Testis (tissue), 3 donors: ENCODE data around the gene TTC33. TPM values are rescaled to one million over a fixed set of nuclear protein-coding genes. Genes with fewer than 3 reads are reported as not detected.

Experiments used
- DNase-seq: peaks from one replicate; pipeline ENCODE4 v3.0.0-alpha.2; 2019
- H3K27ac ChIP-seq, 2 donors: fragments of 200-600 bp; sonication (generic); one replicate each; pipeline ENCODE4 v1.5.1; 2019
- H3K27me3 ChIP-seq: fragments of 200-600 bp; sonication (generic); one replicate; pipeline ENCODE4 v1.5.1; 2019
- H3K36me3 ChIP-seq: fragments of 200-600 bp; sonication (generic); one replicate; pipeline ENCODE4 v1.5.1; 2017; ENCODE audit warnings: low read depth; ENCODE audit errors: missing control alignments
- H3K4me1 ChIP-seq: fragments of 200-600 bp; sonication (generic); one replicate; pipeline ENCODE4 v1.5.1; 2019
- H3K4me3 ChIP-seq, 2 donors: fragments of 200-600 bp; sonication (generic); one replicate each; pipeline ENCODE4 v1.5.1; 2017 to 2019
- H3K9me3 ChIP-seq: fragments of 200-600 bp; sonication (generic); one replicate; pipeline ENCODE4 v1.5.1; 2017
- CTCF ChIP-seq, 3 experiments: fragments of 450-650 bp in 2 of 3; fragments of 200-600 bp in 1 of 3; sonication (generic) in 1 of 3; IDR thresholded peaks; one replicate each; pipeline ENCODE4 v1.5.1; 2016 to 2019; ENCODE audit warnings: antibody characterized with exemption in 3 of 3, mild to moderate bottlenecking in 2 of 3, moderate library complexity in 1 of 3
- POLR2A ChIP-seq: fragments of 450-650 bp; IDR thresholded peaks from one replicate; pipeline ENCODE4 v1.6.1; 2017; ENCODE audit warnings: antibody characterized with exemption, mild to moderate bottlenecking, moderate library complexity
- WGBS, 2 donors: methylation state at CpG; one replicate each; pipeline ENCODE4 v1.1.5; 2018; 5-methylcytosine and 5-hydroxymethylcytosine counted together
- intact Hi-C: fragments of 100-400 bp; cut with DNase I; formaldehyde crosslinking; loops from one replicate; pipeline ENCODE4 v1.15.1; 2023; ENCODE audit warnings: low total_unique reads
- polyA plus RNA-seq: library from polyadenylated mRNA; stranded (reverse); fragments of 350-450 nt; fragmentation: Illumina TruSeq; extraction: RNeasy Lipid Tissue Mini Kit (QIAGEN cat#74804); gene quantifications from one replicate; pipeline ENCODE4 v1.2.3, GENCODE V29; 2014; ENCODE audit warnings: low read depth, low replicate concordance; ENCODE audit not compliant: insufficient read depth
- total RNA-seq, 2 donors: library from RNA; depleted of rRNA; stranded (reverse); fragments of >200 nt; gene quantifications; one replicate each; pipeline ENCODE4 v1.2.3, GENCODE V29; 2016

The TTC33 gene
- total and polyA plus RNA-seq, 3 donors from 2014 or later, result 14.7 to 16.5 (median 15.2) TPM

- Histone ChIP-seq H3K4me1 (peaks cover 4% of the 10 kb centered on the region), H3K4me3 (peak overlapping the region; percentile 62 to 65), H3K27ac (no peak overlapping the region), H3K36me3 (no peaks in the 10 kb centered on the region), H3K27me3 (no peaks in the 10 kb centered on the region), H3K9me3 (no peaks in the 10 kb centered on the region)
- DNase-seq, result no peak
- WGBS, 2 donors, result 65 to 68% methylated on average over 16 of the region's 16 CpGs
- TF ChIP-seq CTCF (IDR thresholded peaks at IDR 0.05) (no peak), POLR2A (no peak)
- intact Hi-C loops, result no loop called here
Measured at GRCh38 chr5:40682154-40683017, 73.4 kb downstream of the TTC33 start.

GRCh38 chr5:40681363-40682153 lies 74.2 kb downstream of the TTC33 start:
- no peak for TF ChIP-seq POLR2A
- TF ChIP-seq CTCF (IDR thresholded peaks at IDR 0.05), result no peak
- Histone ChIP-seq H3K36me3 (no peaks in the 10 kb centered on the region), H3K9me3 (no peaks in the 10 kb centered on the region), H3K4me1 (peaks cover 4% of the 10 kb centered on the region), H3K27ac (no peak overlapping the region), H3K27me3 (no peaks in the 10 kb centered on the region), H3K4me3 (peak overlapping the region; percentile 62 to 65)
- intact Hi-C loops, result no loop called here
- DNase-seq, result peak; percentile 34
- WGBS, 2 donors, result 9 to 16% methylated on average over 41 to 67 of the region's 67 CpGs

GRCh38 chr5:40680741-40681362 lies 74.9 kb downstream of the TTC33 start:
- intact Hi-C loops, result no loop called here
- peaks cover 4% of the 10 kb centered on the region for H3K4me1 ChIP-seq
- H3K9me3 ChIP-seq, result no peaks in the 10 kb centered on the region
- H3K4me3 ChIP-seq, result peak overlapping the region; percentile 62 to 65
- no peaks in the 10 kb centered on the region for H3K36me3 ChIP-seq
- DNase-seq, result peak; percentile 22
- no peak for TF ChIP-seq CTCF (IDR thresholded peaks at IDR 0.05)
- no peak for TF ChIP-seq POLR2A
- H3K27me3 ChIP-seq, result no peaks in the 10 kb centered on the region
- WGBS, 2 donors, result 6 to 9% methylated on average over 26 to 37 of the region's 37 CpGs
- H3K27ac ChIP-seq, result no peak overlapping the region

GRCh38 chr5:40679913-40680681 lies 75.7 kb downstream of the TTC33 start, which contains the start of gene PTGER4:
TSS of gene PTGER4 (plus strand) at chr5:40679915. CDS start at chr5:40680994, 1,079 bp downstream.
- WGBS, 2 donors, result 3 to 5% methylated on average over 37 to 44 of the region's 44 CpGs
- H3K27ac ChIP-seq, result peak within 1 kb of the TSS; percentile 41 to 78
- intact Hi-C loops, result no loop called here
- H3K4me3 ChIP-seq, result peak within 1 kb of the TSS; percentile 62 to 65
- TF ChIP-seq POLR2A (no peak), CTCF (IDR thresholded peaks at IDR 0.05) (no peak)
- H3K36me3 ChIP-seq, result no peaks in the 10 kb centered on the region
- H3K9me3 ChIP-seq, result no peaks in the 10 kb centered on the region
- no peaks in the 10 kb centered on the region for H3K27me3 ChIP-seq
- peaks cover 4% of the 10 kb centered on the region for H3K4me1 ChIP-seq
- no peak for DNase-seq
